HEK293T (cell line): Measurements from ENCODE around the gene SLC31A1.

Experiments
- BHLHE40 ChIP-seq: fragments of 450-650 bp; IDR thresholded peaks from 2 replicates; pipeline ENCODE4 v1.6.1; 2016; ENCODE audit warnings: mild to moderate bottlenecking, moderate library complexity, borderline replicate concordance
- ELF4 ChIP-seq: fragments of 450-650 bp; IDR thresholded peaks from 2 replicates; pipeline ENCODE4 v1.6.1; 2017; ENCODE audit warnings: antibody characterized with exemption
- FOXK2 ChIP-seq: fragments of 450-650 bp; IDR thresholded peaks from 2 replicates; pipeline ENCODE4 v1.6.1; 2016; ENCODE audit warnings: mild to moderate bottlenecking
- FOXM1 ChIP-seq: fragments of 450-650 bp; IDR thresholded peaks from 2 replicates; pipeline ENCODE4 v1.6.1; 2017; ENCODE audit warnings: mild to moderate bottlenecking, borderline replicate concordance
- NFRKB ChIP-seq: fragments of 450-650 bp; IDR thresholded peaks from 2 replicates; pipeline ENCODE4 v1.6.1; 2016; ENCODE audit warnings: mild to moderate bottlenecking, moderate library complexity
- PKNOX1 ChIP-seq: fragments of 450-650 bp; IDR thresholded peaks from 2 replicates; pipeline ENCODE4 v1.6.1; 2016
- SP1 ChIP-seq: fragments of 450-650 bp; IDR thresholded peaks from 2 replicates; pipeline ENCODE4 v1.6.1; 2017
- SUZ12 ChIP-seq: fragments of 450-650 bp; IDR thresholded peaks from 2 replicates; pipeline ENCODE4 v1.6.1; 2016; ENCODE audit warnings: mild to moderate bottlenecking
- TARDBP ChIP-seq: fragments of 450-650 bp; IDR thresholded peaks from 2 replicates; pipeline ENCODE4 v1.6.1; 2016

GRCh38 chr9:113185271-113185670, 36.1 kb upstream of the SLC31A1 start:
- TF ChIP-seq FOXM1, result no peak
- no peak for TF ChIP-seq BHLHE40
- TF ChIP-seq PKNOX1, result no peak
- TF ChIP-seq FOXK2, result no peak
- no peak for TF ChIP-seq NFRKB
- no peak for TF ChIP-seq SP1
- no peak for TF ChIP-seq TARDBP
- no peak for TF ChIP-seq ELF4
- TF ChIP-seq SUZ12, result no peak
